Stimulated activated CD4-positive, alpha-beta T cell treated with anti-CD3 and anti-CD28 coated beads, Interleukin-15, amount 100 ng/mL, for 24 hours (primary cell): ENCODE results near the gene FAM184B.
"Not testable (repeated sequence)": the region's sequence is repeated elsewhere in the genome, so short reads cannot be mapped to it uniquely, and the experiment has no call there.

ENCODE experiments used
- DNase-seq: peaks from one replicate; pipeline ENCODE4 v3.0.0-alpha.2; 2020

The FAM184B gene

DNA sequence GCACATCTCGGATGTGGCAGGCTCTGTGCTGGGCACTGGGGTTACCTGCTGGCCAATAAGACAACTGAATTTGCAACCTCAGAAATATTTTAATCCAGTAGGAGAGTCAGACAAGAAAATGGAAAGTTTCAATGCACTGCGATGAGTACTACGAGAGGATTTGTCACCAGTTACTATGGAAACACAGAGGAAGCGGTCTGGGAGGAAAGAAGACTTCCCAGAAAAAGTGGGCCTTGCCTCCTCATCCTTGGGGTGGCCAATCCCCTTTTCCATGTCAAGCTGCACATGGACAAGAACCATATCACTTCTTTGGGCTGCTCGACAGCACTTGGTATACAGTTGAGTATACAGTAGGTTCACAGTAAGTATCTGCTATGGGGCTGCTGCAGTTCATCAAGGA is 67.6 kb downstream of the FAM184B start:
- no peak for DNase-seq

DNA sequence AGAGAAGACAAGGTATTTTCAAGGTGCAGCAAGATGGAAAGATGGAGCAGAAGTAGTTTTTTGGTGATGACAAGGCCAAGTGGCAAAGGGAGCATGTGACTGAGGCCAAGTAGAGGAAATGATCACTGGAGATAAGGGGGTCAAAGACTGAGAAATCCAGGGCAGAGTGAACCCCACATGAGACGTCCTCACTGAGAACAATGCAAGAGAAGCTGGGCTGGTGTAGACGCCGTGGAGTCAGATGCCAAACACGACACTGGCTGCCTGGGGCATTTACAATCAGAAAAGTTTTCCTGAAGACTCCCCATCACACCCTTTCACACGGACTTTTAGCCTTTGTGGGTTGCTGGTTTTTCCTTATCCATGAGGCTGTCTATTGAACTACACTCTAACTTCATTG is 69.3 kb downstream of the FAM184B start:
- DNase-seq, result no peak

DNA sequence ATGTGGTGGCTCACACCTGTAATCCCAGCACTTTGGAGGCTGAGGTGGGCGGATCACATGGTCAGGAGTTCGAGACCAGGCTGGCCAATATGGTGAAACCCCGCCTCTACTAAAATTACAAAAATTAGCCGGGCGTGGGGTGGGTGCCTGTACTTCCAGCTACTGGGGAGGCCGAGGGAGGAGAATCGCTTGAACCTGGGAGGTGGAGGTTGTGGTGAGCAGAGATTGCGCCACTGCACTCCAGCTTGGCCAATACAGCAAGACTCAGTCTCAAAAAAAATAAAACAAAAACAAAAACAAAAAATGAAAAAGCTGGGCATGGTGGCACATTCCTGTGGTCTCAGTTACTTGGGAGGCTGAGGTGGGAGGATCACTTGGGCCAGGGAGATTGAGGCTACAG is 70.2 kb downstream of the FAM184B start:
- not testable (repeated sequence) for DNase-seq

DNA sequence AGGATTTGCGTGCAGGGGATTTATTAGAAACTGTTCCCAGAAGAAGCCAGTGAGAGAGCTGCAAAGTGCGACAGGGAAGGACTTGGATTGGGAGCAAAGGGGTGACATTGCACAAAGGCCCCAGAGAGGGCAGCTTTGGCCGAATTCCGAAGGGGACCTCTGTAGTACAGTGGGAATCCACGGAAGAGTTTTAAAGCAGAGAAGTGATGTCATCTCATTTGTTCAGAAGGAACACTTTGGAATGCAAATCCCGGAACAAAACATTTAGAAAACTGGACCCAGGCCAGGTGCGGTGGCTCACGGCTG is 71.7 kb downstream of the FAM184B start:
- DNase-seq, result no peak

DNA sequence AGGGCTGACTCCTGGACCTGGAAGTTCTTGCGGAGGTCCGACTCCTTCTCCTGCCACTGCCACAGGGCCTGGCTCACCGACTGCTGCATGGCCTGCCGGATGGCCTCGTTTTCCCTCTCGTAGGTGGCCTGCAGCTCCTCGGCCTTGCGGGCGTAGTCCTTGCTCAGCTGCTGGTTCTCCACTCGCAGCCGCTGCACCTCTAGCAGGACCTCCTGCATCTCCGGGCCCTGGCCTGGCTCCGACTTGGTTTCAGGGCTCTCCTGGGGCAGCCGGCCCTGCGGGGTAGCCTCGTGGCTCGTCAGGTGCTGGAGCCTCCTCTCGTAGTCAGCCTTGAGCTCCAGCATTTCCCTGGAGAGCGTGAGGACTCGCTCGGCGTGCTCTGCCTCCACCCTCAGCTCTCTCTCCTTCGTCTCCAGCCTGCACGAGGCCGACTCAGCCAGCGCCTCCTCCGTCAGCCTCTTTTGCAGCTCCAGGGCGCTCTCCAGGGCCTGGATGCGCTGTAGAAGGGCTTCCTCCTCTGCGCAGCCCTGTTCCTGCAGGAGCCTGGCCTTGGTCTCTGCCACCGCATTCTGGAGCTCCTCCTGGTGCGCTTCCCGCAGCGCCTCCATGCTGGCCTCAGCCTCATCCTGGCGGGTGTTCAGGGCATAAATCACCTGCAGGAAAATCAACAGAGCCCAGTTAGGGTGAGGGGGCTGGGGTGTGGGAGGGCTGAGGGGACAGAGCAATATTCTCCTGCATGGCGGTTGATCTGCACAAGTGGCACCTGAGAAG is 72.2 kb downstream of the FAM184B start:
- DNase-seq, result no peak

DNA sequence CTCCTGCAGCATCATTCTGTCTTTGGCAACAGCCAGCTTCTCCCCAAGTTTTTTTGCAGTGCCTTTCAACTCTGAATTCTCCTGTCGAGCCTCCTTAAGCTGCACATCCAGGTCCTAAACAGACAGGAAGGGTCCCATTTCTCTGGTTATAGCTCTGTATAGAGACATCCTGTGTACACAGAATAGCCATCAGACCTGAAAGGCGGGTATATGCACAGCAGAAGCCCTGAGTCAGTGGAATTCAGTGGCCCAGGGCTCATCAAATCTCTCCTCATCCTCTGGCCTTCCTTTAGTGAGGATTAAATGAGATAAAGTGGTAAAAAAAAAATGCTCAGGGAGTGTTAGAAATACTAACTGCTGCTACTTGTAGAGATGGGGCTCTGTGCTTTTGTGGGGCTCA is 73.8 kb downstream of the FAM184B start:
- DNase-seq, result no peak

DNA sequence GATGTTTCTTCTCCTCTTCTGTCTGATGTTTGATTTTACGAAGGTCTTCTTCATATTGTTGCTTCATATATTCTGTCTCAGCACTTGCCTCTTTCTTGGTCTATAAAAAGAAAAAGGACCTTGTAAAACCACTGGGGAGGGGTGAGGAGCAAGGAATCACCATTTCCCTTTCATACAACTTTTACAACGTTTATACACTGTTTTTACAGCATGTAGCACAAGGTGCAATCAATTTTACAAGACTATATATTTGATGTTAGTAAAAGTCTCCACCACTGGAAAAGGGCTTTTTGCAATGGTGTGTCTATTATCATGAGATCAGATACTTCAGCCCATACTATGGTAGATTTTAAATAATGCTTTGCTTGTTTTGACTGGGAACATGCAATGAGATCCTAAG is 76.3 kb downstream of the FAM184B start:
- no peak for DNase-seq

DNA sequence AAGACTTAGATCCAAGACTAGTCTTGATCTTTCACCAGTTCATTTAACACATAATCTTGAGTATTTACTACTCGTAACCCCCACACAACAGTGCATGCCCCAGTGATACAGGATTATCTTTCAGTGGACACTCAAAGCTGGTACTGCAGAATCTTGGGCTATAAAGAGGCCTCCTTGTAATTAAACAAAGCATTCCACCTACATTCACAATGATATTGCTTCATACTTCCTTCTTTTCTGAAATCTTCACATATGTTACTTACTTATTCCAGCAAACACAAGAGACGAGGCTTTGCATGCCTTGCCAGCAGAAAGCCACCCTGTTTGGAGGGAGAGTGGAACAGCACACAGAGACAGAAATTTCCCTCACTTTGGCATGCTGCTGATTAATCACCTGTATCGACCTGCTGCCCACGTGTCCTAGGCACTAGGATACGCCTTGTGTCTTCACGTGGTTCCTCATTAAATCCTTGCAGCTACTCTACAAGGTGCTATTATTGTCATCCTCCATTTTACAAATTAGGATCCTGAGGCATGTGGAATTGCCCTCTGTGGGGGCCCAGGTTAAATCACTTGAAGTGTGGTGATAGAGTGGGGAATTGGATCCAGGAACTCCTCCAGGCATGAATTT is 77.3 kb downstream of the FAM184B start:
- no peak for DNase-seq

DNA sequence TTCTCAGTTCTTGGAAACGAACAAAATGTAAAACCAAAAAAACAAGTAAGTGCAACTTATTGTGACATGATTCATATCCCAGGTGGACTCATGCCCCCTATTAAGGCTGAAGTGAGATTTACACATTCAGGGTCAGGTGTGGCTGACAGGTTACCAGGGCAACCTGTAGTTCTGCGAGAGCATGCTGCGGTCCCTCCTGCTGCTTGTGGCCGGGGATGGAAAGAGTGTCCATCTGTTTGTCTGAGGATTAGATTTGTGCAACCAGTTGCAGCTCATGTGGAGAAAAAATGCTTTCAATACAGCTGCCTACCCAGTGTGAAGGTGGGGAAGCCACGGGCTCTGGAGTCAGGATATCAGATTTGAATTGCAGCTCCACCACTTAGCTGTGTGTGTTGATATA is 78.8 kb downstream of the FAM184B start:
- no peak for DNase-seq

DNA sequence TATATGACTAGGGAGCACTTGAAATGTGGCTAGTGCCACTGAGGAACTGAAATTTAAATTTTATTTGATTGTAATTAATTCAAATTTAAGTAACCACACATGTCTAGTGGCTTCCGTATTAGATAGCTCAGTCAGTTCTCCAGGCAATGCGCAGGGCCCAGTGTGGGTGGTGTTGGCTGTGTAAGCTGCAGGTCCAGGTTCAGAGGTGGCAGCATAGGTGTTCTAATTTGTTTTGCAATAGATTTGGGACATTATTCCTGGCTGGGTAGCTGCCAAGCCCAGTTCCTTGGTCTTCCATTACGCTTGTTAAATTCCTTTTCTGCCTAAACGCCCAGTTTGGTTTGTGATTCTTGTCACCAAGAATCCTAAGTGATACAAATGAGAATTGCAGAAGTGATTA is 79.5 kb downstream of the FAM184B start:
- DNase-seq, result no peak

DNA sequence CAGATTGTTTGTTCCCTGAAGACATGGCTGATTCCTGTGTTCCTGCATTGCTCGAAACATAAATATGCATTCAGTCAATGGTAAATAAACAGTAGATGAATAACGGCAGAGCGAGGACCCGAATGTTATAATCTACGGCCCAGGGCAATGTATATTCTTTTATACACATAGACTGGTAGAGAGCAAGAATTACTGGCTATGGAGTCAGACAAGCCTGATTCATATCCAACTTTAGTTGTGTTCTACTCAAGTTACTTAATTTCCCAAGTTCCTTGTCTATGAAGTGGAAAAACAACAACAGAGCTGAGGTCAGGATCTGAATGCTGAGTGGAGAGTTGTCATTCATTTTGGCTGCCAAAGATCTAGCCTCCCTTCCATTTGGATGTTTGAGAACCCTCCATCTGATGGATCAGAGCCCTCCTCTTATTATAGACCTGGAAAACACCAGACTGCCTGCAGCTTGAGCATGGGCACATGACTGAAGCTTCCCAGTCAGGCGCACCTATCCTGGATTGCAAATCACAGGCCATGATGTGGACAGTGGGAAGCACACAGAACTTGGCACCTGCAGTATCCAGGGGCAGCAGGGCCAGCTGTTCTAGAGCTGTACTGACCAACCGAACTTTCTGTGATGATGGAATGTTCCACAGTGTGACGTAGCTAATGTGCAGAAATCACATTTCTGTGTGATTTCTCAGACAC is 80.1 kb downstream of the FAM184B start:
- DNase-seq, result no peak

DNA sequence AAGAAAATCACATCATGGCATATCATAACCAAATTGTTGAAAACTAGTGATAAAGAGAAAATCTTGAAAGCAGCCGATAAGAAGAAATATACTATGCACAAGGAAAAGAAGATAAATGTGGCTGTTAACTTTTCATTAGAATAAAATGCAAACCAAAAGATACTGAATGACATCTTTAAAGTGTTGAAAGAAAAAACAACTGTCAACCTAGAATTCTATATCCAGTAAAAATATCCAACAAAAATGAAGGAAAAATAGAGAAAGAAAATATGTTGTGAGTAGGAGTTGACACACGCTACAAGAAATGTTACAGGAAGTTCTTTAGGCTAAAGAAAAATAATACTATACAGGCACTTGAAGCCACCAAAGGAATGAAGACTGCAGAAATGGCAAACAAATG is 82.0 kb downstream of the FAM184B start:
- no peak for DNase-seq

DNA sequence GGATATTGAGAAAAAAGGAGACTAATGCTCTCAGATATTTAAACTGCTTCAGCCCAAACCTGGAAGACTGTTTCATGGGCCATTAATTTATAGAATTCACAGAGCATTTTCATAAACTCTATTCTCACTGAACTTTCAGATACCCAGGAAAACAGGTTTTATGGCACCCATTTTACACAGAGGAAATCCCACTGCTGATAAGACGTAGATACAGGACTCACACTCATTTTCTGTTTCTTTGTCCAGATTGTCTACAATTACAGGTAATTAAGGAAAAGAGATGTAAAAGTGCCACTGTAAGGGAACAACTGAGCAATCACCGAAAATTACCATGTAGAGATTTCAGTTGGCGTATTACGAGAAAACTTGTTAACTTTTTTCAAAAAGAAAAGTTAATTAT is 83.3 kb downstream of the FAM184B start:
- DNase-seq, result no peak

DNA sequence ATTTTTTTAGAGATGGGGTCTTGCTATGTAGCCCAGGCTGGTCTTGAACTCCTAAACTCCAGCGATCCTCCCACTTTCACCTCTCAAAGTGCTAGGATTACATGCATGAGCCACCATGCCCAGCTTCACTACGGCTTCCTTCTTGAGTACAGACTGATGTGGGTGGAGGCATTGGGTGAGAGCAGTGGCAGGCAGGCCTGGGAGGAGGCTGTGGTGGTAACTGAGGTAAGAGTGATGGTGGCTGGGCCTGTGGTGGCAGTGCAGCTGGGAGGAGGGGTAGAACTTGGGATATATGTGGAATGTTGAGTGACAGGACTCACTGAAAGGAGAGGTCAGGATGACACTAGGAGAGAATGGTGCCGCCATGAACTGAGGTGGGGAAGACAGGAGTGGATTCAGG is 86.1 kb downstream of the FAM184B start:
- DNase-seq, result no peak

DNA sequence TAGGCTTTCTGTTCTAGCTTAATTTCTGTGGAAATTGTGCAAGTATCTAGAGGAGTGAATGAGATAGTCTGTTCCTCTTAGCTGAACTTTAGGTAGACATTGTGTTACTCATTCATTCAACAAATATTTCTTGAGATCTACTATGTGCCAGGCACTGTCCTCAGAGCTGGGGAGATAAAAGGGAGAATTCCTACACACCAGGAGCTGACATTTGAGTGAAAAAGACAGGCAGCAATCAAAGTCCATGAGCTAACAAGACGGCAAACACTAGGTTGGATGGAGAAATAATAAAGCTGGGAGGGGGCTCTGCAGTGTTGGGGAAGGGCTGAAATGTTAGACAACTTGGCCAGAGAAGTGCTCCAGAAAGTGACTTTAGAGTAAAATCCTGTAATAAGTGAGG is 86.9 kb downstream of the FAM184B start:
- DNase-seq, result no peak

DNA sequence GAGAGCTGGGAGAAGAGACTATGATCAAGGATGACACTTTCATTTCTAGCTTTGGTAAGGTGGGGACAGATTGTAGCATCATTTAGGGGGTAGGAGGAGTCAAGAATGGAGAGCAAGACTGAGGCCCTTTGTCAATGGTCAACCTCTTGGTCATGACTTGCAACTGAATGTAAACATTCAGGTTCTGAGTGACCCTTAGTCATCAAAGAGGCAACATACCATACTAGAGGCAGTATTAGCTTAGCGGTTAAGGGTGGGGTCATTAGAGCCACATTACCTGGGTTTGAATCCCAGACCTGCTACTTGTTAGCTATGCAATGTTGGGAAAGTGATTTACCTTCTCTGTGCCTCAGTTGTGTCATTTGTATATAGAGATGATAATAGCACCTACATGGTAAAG is 90.5 kb downstream of the FAM184B start:
- DNase-seq, result no peak

DNA sequence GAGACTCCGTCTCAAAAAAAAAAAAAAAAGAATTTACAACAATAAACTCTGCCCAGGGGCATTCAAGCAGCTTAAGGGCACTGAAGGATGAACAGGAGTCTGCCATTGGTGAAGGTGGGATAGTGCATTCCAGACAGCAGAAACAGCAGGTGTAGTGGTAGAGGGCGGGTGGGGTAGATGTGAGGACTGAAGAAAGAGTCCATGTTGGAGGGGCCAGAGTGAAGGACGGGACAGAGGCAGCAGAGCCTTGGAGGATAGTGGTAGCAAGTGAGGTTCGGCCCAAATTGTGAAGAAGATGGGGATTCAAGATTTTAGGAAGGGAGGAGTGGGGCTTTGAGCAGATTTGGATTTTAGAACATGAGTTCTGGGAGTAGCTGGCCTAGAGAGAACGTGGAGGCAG is 91.3 kb downstream of the FAM184B start:
- no peak for DNase-seq

DNA sequence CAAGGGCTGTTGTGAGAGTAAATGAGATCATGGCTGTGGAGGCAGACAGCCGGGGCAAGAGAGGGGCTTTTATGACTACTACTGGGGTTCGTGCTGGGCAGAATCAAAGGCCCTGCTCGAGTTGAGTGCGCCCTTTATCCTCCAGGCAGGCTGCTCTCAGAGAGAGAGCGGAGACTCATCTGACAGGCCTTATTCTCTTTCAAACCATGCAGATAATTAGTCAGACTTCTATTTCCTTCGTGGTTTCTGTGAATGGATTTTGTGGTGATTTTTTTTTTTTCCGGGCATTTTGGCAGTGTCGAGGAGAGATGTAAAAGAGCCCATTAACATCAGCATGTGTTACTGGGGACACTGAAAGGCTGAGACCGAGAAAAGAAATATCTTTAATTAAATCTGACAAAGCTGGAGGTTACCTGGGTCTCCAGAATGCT is 93.4 kb downstream of the FAM184B start:
- DNase-seq, result no peak

DNA sequence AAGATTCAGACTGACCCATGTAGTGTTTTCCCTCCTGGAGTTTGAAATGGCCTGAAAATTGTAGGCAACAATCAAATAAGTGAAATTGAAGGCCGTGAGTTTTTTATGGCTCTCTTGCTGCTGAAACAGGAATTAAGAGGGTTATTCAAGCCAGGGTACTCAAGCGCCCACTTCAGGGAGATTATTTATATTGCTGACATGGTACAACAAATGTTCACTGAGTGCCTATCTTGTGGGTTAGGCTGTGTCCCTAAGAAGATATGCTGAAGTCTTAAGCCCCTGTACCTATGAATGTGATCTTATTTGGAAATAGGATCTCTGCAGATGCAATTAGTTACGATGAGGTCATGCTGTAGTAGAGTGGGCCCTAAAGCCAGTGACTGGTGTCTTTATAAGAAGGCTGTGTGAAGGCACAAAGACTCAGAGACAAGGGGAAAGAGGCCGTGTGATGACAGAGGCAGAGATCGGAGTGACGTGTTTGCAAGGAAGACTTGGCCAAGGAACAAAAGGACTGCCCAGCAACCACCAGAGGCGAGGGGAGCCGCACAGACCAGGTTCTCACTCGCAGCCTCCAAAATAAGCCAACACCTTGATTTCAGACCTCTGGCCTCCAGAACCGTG is 94.1 kb downstream of the FAM184B start:
- DNase-seq, result no peak

DNA sequence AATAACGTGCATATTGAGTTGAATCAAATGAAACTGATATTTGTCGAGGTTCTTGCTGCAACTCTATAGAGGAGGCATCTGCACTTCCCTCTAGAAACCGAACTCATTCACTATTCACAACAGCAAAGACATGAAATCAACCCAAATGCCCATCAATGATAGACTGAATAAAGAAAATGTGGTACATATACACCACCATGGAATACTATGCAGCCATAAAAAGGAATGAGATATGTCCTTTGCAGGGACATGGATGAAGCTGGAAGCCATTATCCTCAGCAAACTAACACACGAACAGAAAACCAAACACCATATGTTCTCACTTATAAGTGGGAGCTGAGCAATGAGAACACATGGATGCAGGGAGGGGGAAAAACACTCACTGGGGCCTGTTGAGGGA is 96.8 kb downstream of the FAM184B start:
- DNase-seq, result not testable (repeated sequence)

DNA sequence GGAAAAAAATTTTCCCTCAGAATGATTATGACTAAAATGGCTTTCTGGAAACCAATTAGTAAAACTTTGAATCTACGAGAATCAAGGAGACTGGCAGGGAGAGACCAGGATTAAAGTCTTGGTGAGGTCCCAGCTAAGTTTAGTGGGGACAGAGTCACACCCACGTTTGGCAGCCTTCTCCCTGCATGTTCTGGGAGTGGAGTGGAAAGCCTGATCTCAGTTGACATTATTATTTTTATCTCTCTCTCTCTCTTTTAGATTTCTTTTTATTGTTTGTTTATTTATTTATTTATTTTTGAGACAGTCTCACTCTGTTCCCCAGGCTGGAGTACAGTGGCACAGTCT is 99.2 kb downstream of the FAM184B start:
- no peak for DNase-seq

DNA sequence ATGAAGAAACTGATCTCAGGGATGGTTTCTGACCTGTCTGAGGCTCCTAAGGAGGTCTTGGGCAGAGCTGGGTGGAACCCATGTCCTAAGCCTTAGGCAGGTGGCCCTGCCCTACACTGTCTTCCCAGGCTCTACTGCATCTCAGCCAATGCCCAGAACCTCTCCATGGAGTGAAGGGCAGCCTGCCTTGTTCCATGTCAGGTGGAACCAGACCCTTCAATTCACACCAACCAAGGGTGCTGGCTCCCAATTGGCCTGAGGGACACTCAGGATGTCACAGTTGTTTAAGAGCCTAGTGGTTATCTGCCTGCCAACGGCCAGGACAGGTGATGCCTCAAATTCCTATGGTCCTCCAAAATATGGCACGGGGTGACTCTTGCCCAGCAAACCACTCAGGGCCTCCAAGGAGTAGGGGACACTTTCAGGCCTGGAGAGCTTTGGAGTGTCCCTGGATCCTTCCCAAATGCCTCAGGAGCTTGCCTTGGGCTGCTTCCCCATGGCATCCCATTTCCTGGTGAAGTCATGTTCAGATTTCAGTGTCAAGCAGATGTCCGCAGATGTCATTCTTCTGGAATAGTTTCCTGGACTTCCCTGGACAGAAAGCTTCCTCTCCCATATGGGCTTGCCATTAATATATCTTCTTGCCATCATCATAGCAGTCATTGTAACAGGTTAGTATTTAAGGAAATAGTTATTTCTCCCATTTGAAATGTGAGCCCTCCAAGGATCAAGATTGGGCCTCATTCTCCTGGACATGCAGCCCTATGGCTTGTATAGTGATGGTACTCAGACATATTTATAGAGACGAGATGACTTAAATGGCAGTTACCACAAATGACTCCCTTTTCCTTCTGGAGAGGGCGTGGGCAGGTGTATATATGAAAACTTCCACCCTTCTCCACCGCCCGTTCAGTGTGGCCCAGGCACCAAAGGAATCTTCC is 99.9 kb downstream of the FAM184B start:
- no peak for DNase-seq
